HUDEP-2 (cell line): ENCODE data around the gene SLC5A11.
"Not testable (repeated sequence)": the region's sequence is repeated elsewhere in the genome, so short reads cannot be mapped to it uniquely, and the experiment has no call there.

Experiments
- DNase-seq, 76 experiments: peaks; one replicate each; lab custom pipeline; 2025; ENCODE audit not compliant: unreplicated experiment in 76 of 76; lab: John Stamatoyannopoulos, UW

Gene SLC5A11, protein sequence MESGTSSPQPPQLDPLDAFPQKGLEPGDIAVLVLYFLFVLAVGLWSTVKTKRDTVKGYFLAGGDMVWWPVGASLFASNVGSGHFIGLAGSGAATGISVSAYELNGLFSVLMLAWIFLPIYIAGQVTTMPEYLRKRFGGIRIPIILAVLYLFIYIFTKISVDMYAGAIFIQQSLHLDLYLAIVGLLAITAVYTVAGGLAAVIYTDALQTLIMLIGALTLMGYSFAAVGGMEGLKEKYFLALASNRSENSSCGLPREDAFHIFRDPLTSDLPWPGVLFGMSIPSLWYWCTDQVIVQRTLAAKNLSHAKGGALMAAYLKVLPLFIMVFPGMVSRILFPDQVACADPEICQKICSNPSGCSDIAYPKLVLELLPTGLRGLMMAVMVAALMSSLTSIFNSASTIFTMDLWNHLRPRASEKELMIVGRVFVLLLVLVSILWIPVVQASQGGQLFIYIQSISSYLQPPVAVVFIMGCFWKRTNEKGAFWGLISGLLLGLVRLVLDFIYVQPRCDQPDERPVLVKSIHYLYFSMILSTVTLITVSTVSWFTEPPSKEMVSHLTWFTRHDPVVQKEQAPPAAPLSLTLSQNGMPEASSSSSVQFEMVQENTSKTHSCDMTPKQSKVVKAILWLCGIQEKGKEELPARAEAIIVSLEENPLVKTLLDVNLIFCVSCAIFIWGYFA

DNA sequence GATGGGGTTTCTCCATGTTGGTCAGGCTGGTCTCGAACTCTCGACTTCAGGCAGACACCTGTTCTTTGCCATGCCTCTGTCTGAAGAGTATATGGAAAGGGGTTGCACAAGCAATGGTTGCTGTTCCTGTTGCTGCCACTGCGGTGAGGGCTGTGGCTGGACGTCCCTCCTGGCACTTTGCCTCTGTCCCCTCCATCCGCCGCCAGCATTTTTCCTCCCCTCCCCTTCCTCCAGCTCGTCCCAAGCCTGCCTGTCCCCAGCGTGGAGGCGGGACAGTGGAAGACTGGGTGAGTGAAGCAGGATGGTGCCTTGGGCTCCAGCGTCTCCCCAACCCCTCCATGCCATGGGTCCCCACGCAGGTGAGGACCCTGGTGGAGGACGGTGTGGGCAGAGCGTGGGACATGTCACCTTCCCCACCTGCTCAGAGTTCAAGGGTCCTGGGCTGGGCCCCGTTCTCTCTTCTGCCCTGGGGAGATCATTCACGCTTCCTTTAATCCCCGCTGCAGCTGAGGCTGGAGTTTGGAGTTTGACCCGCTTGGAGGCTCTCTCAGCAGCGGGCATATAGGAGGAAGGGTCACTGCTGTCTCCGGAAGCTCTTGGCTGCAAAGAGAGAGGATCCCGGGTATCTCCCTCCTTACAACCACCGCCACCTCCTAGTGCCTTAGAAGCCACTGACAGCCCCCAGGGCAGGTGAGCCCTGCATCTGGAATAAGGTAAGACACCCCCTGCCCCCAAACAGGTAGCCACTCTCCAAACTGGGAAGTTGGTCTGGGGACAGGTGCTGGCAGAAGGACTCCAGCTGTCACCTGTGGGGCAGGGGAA is at the start of gene SLC5A11:
SLC5A11 (plus strand) TSS at position 238 of the 822 bp plus-strand sequence. CDS start 12,681 bp downstream, outside the sequence.
- DNase-seq = no peak

DNA sequence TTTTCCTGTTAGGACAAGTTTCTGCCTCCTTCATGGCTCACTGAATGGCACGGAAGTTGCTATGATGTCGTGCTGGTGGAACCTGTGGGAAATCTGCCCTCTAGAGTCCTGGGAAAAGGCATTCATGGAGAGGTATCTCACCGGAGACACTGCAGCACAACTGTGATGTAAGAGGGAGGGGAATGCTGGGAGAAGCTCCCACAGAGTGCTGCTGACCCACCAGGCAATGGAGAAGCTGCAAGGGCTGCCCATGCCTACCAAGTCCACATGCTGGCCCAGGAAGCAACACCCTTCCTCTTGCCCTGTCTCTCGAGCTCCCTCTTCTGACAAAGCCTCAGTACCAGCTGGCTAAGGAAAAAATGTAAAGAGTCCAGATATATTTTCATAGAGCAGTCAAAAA is 45.2 kb upstream of the SLC5A11 start:
- DNase-seq = peak in 31 of 76 experiments; percentile 1 to 55 (median 18)

DNA sequence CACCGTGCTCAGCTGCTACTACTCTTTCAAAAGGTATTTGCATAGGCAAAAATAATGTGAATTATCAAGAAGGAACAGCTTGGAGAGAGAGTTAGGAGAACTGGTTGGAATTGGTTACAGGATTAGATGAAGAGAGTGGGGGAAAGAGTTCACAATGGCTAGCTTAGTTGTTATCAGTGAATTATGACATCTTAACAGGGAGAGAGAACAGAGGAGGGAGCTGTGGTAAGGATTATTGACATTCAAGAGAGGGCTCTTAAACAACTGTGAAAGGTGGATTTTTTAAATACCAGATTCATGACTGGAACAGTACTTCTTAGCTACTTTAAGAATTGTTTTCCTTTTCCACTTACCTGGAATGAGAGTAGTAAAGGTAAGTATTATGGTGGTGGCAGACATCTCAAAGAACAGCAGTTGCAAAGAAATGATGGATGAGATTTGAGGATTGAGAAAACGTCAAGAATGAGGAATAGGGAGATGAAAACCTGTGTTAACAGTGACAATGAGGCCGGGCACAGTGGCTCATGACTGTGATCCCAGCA is 43.9 kb upstream of the SLC5A11 start:
- no peak for DNase-seq

- no peak for DNase-seq
Observed at GRCh38 chr16:24805484-24805883, 40.3 kb upstream of the SLC5A11 start.

GRCh38 chr16:24807301-24807700 is 38.5 kb upstream of the SLC5A11 start:
- no peak for DNase-seq

GRCh38 chr16:24810951-24811843 is 34.6 kb upstream of the SLC5A11 start:
- DNase-seq = no peak

GRCh38 chr16:24812813-24813212 is 33.0 kb upstream of the SLC5A11 start:
- not testable (repeated sequence) for DNase-seq

DNA sequence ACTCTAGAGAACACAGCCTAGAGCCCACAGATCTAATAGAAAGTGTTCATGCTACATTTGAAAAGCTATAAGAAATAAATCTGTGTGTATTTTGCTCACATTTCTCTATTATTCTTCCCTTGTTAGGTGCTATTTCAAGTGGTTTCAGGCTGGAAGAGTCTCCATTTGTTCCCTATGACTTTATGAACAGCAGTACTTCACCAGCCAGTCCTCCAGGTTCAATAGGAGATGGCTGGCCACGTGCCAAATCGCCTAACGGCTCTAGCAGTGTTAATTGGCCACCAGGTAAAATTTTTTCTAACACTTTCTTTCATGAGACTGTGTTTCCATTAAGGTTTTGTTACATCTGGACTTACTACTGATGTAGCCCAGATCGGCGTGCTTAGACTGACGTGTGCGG is 30.7 kb upstream of the SLC5A11 start:
- DNase-seq = no peak

GRCh38 chr16:24816688-24817087 is 29.1 kb upstream of the SLC5A11 start:
- DNase-seq = no peak

GRCh38 chr16:24819462-24820040 is 26.2 kb upstream of the SLC5A11 start:
- no peak for DNase-seq

GRCh38 chr16:24820522-24820921 is 25.2 kb upstream of the SLC5A11 start:
- no peak for DNase-seq

GRCh38 chr16:24821129-24821528 is 24.6 kb upstream of the SLC5A11 start:
- no peak for DNase-seq

- no peak for DNase-seq
Observed at GRCh38 chr16:24822542-24822941, 23.2 kb upstream of the SLC5A11 start.

DNA sequence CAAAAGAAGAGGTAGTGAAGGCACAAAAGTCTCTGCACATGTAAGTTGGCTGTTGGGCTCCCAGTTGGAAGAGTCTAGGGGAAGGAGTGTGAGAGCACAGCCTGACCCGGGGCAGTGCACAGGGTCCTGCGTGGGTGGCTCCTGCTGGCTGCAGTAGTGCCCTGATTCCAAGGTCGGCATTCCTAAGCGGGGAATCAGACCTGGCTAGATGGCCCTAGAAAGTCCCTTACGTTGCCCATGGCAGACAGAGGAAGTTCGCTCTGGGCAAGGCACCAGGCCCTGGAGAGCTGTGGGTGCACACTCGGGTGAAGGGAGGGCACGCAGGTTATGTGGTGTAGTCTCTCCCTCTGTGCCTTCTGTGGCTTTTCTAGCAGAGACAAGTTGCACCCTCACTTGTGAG is 22.8 kb upstream of the SLC5A11 start:
- no peak for DNase-seq

- DNase-seq = no peak
Observed at GRCh38 chr16:24825696-24826095, 20.1 kb upstream of the SLC5A11 start.

- DNase-seq = no peak
Observed at GRCh38 chr16:24826096-24826690, 19.6 kb upstream of the SLC5A11 start.

DNA sequence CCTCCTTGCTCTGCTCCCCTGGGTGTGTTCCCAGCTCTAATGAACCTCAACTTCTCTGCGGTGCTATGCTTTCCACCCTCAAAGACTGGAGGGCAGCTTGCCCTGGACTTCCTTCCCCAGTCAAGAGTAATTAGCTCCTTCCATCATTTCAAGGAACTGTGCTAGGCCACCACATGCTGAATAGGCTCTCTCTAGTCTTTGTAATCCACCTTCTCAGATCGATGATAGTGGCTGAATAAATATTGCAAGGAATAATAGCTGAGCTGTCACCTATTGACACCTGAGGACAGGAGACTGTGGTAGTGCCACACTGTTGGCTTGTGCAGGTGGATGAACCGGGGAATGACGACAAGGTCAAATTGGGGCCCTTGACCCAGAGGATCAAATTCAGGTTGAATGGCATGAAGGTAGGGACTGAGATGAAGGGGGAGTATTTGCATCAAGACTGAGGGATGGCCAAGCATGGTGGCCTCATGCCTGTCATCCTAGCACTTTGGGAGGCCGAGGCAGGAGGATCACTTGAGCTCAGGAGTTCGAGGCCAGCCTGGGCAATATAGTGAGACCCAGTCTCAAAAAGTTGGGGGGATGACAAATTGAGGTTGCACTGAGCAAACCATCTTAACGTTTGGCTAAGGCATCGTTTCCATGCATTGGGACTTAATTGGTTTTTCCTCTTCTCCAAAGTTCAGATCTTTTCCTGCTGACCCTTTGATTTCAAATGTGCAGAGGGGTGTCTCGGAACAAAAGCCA is 18.8 kb upstream of the SLC5A11 start:
- no peak for DNase-seq

DNA sequence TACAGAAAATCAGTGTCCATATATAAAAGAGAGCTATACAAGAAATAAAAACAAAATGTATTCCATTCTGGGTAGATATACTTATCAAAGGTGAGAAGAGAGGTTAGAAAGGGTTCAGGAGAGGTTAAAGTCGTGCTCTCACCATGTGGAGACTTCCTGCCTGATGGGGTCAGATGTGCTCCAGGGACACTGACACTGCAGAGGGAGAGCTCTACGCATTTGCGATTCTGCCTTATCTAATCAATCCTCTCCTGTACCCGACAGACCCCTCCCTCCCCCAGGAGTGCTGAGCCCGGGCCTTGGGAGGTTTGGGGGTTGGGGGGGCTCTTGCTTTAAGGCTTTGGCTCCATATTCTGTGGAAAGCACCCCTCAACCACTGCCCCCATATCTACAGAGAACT is 16.6 kb upstream of the SLC5A11 start:
- DNase-seq = peak in 3 of 76 experiments; percentile 1 to 22 (median 13)
